ENCODE measurements around the gene METRNL.

The METRNL gene

GRCh38 chr17:83080579-83080857 lies 1.1 kb downstream of the METRNL start:
- TF ChIP-seq, protein P1, sequence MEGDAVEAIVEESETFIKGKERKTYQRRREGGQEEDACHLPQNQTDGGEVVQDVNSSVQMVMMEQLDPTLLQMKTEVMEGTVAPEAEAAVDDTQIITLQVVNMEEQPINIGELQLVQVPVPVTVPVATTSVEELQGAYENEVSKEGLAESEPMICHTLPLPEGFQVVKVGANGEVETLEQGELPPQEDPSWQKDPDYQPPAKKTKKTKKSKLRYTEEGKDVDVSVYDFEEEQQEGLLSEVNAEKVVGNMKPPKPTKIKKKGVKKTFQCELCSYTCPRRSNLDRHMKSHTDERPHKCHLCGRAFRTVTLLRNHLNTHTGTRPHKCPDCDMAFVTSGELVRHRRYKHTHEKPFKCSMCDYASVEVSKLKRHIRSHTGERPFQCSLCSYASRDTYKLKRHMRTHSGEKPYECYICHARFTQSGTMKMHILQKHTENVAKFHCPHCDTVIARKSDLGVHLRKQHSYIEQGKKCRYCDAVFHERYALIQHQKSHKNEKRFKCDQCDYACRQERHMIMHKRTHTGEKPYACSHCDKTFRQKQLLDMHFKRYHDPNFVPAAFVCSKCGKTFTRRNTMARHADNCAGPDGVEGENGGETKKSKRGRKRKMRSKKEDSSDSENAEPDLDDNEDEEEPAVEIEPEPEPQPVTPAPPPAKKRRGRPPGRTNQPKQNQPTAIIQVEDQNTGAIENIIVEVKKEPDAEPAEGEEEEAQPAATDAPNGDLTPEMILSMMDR (IDR thresholded peaks at IDR 0.05; ENCODE audit: low read depth, low read length): no peak

DNA sequence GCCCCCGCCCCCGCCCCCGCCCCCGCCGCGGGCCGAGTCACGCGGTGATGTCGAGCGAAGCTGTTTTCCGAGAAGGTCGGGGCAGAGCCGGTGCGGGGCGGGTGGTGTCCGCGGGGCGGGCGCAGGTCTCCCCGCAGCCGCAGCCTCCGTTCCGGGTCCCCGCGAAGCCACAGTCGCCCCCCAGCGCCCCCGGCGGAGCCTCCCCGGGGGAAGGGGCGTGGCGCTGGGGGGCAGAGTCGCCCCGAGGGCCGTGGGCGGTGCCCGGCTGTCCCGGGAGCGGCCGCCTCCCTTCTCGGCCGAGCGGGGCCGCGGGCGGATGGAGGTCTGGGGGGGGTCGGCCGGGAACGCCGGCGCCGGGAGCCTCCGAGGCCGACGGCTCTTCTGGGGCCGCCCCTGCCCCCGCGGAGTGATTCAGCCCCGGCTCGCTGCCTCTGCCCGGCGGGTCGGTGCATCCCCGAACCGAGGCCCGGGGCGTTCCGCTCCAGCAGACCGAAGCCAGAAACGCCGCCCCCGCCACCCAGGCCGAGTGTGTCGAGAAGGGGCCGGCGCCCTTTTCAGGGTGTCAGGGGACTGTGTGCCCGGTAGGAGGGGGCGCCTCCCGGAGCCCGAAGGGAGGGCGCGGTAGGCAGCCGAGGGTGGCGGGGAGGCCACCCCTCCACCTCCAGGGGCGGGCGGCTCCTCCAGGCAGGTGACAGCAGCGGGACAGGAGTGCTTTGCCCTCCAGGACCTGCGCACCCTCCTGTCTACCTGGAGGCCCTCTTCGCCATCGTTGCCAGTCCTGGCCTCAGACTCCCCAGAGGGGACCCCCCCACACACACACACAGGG lies 1.7 kb downstream of the METRNL start:
- no peak for DNase-seq (ENCODE audit: extremely low read depth, low read depth)
- TF ChIP-seq, protein P1 (IDR thresholded peaks at IDR 0.05; ENCODE audit: low read depth, low read length): no peak

More at GRCh38 chr17:83080579-83080857, 1.1 kb downstream of the METRNL start:
- no peak for DNase-seq (ENCODE audit: extremely low read depth, low read depth)

DNA sequence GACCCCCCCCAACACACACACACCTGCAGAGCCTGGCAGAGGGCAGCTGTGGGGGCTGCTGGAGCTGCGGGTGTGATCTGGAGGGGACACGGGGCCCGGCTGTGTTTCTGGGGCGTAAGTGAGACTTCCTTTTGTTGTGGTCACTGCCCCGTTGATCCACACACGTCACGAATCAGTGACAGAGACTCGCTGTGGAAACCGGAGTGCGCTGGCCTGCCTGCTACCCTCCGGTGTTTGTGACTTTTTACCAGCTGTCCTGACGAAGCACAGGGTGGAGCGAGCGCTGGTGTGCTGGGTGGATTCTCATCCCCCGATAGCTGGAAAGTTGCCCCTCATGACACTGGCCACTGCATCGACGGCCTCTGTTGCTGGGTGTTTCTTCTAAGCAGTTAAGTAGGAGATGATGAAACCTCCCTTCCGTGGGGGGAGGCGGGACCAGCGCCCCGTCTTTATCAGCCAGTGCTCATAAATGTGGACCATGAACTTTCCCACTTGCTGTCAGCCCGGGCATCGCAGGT lies 2.3 kb downstream of the METRNL start:
- TF ChIP-seq, protein P1 (IDR thresholded peaks at IDR 0.05; ENCODE audit: low read depth, low read length): no peak
- peak; percentile 54 for DNase-seq (ENCODE audit: extremely low read depth, low read depth)

GRCh38 chr17:83082424-83082823 lies 3.0 kb downstream of the METRNL start:
- TF ChIP-seq, protein P1 (IDR thresholded peaks at IDR 0.05; ENCODE audit: low read depth, low read length): no peak
- DNase-seq (ENCODE audit: extremely low read depth, low read depth): no peak

DNA sequence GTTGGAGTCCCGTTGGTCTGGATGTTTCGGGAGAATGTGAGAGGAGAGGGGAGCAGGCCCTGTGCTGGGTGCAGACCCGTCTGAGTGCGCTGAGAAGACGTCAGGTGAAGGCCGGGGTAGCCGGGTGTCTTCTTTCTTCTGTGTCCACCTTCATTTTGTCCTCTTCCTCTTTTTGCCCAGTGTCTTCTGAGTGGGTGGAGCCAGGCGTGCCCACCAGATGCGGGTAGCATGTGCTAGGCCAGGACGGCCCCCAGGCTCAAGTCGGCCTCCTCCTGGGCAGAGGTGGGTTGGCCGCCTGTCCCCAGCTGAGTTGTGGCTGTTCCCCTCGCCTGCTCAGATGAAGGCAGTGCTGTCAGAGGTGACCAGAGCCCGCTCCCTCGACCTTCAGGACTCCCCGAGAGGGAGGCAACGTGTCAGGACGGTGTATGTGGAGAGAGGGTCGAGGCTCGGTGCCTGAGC lies 3.5 kb downstream of the METRNL start:
- TF ChIP-seq, protein P1 (IDR thresholded peaks at IDR 0.05; ENCODE audit: low read depth, low read length): no peak
- DNase-seq (ENCODE audit: extremely low read depth, low read depth): no peak

DNA sequence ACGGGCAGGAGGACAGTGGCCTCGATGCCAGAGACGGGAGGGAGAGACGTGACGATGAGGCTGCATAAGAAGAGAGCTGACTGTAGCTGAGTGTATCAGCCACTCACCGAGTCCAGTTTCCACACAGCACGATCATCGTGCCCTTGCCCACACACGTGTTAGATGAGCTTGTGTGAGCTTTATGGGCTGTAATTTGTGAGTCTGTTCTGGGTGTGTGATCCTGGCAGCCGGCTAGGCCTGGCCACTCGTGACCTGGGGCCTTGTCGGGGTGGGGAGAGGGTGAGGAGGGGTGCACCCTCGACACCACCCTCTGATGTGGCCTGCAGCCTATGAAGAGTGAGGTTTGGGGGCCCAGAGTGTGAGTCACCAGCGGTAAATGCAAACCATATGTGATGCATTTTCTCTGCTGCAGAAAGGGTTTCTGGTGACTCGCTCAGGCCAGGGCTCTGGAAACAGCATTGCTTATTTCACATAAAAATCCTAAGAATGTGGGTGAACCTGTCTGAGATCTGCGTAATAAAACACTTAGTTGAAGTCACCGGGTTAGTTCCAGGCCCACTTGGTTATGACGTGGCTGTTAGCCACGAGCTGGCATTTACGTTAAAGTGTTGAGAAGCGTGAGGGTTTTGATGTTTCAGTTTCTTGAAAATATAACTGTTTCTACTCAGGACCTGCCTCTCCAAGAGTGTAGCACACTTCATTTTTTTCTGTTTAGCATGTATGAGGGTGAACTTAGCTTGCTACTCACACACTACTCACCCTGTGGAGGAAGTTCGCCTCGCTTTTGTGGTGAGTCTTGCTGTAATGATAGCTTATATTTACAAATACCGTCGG lies 4.2 kb downstream of the METRNL start:
- TF ChIP-seq, protein P1 (IDR thresholded peaks at IDR 0.05; ENCODE audit: low read depth, low read length): no peak
- peak; percentile 94 for DNase-seq (ENCODE audit: extremely low read depth, low read depth)

DNA sequence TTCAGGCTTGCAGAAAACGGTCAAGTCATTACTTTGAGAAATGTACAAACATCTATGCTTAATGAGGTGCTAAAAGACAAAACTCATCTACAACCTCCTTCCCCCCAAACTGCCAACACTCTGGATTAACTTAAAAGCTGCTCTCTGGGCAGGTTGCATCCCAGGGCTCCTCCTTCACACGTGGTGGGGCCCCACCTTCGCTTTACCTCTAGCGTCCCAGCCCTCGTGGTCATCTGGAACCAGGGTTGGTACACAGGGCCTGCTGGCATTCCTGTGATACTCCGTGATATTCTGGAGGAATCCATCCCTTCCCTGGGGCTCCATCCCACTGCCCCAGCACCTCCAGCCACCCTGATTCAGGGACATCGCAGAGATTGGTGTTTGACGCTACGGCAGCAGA lies 4.8 kb downstream of the METRNL start:
- TF ChIP-seq, protein P1 (IDR thresholded peaks at IDR 0.05; ENCODE audit: low read depth, low read length): no peak
- no peak for DNase-seq (ENCODE audit: extremely low read depth, low read depth)

Measured in AG09319 (cell line).